K562 (cell line): Measurements from ENCODE around the gene IL24. TPM values are rescaled to one million over a fixed set of nuclear protein-coding genes. Genes with fewer than 3 reads are reported as not detected.

ENCODE experiments used
- ATAC-seq: fragments of 200-7000 bp; cut with Tn5 transposase; 3 replicates; pipeline ENCODE4 v1.9.1; 2020; ENCODE audit warnings: moderate library complexity
- BruUV-seq: library from RNA; stranded (reverse); fragments of 400-500 nt; replicated peaks from 2 replicates; lab custom pipeline; 2021; lab: Mats Ljungman, UMichigan
- CTCF ChIA-PET: fragments of 300-600 bp; formaldehyde crosslinking; extraction: SDS; loops from one replicate; lab custom pipeline; 2021; ENCODE audit warnings: low intra/inter-chr PET ratio; lab: Yijun Ruan, JAX
- POLR2A ChIA-PET: fragments of 300-600, 350-650 bp; sonication (Branson Sonifier 250); formaldehyde crosslinking; extraction: SDS; loops from one replicate; lab custom pipeline; 2021; ENCODE audit warnings: antibody characterized with exemption, inconsistent platforms; lab: Yijun Ruan, JAX
- DNase-seq, 4 experiments: peaks; one replicate each; pipeline versions ENCODE4 v3.0.0 to v3.0.0-alpha.2; 2011 to 2018; ENCODE audit warnings: low spot score in 3 of 4, mixed read lengths in 3 of 4; ENCODE audit errors: extremely low read depth in 1 of 4
- FAIRE-seq: peaks from 2 replicates; lab custom pipeline; 2011; peaks lifted over from hg19 to GRCh38; lab: Jason Lieb, UNC
- H2AFZ ChIP-seq: 2 replicates; pipeline ENCODE4 v1.6.0; 2011; ENCODE audit warnings: low read depth, low read length, control low read depth, inconsistent platforms
- H3K27ac ChIP-seq: fragments of 200-600 bp; 3 replicates; pipeline ENCODE4 v1.8.0; 2011; ENCODE audit warnings: low read depth, mild to moderate bottlenecking, control low read depth, inconsistent platforms, low read length, moderate library complexity, mixed read lengths; ENCODE audit errors: extremely low read depth
- H3K27me3 ChIP-seq, 2 experiments: fragments of 300-600 bp in 1 of 2; 2 replicates in 1 of 2; 3 replicates in 1 of 2; pipeline versions ENCODE4 v1.6.0 to v1.8.0; 2011; ENCODE audit warnings: inconsistent platforms in 2 of 2, low read length in 2 of 2, mild to moderate bottlenecking in 1 of 2, mixed read lengths in 1 of 2, moderate library complexity in 1 of 2; ENCODE audit not compliant: control insufficient read depth in 2 of 2, insufficient read depth in 2 of 2
- H3K36me3 ChIP-seq: fragments of 300-600 bp; 3 replicates; pipeline ENCODE4 v1.8.0; 2011; ENCODE audit warnings: mild to moderate bottlenecking, low read length, inconsistent platforms; ENCODE audit not compliant: control insufficient read depth, insufficient read depth
- H3K4me1 ChIP-seq, 2 experiments: fragments of 200-600 bp in 1 of 2; replicated peaks in 1 of 2; 2 replicates in 1 of 2; 3 replicates in 1 of 2; pipeline versions ENCODE4 v1.5.1 to v1.8.0; 2011; ENCODE audit warnings: inconsistent platforms in 2 of 2, low read length in 2 of 2, mild to moderate bottlenecking in 1 of 2, mixed read lengths in 1 of 2, moderate library complexity in 1 of 2; ENCODE audit not compliant: control insufficient read depth in 2 of 2, insufficient read depth in 2 of 2
- H3K4me2 ChIP-seq: 2 replicates; pipeline ENCODE4 v1.6.1; 2011; ENCODE audit warnings: low read length, control low read depth, inconsistent platforms, mixed read lengths; ENCODE audit not compliant: insufficient read depth
- H3K4me3 ChIP-seq: fragments of 200-600 bp; sonication (generic), shearing (Covaris generic); 2 replicates; pipeline ENCODE4 v1.5.1; 2016; ENCODE audit warnings: control low read depth, inconsistent platforms
- H3K79me2 ChIP-seq: fragments of 200-600 bp; 3 replicates; pipeline ENCODE4 v1.8.0; 2011; ENCODE audit warnings: low read length, inconsistent platforms; ENCODE audit not compliant: control insufficient read depth, insufficient read depth
- H3K9ac ChIP-seq, 2 experiments: 2 replicates each; pipeline versions ENCODE4 v1.6.0 to v1.6.1; 2011; ENCODE audit warnings: low read depth in 2 of 2, low read length in 2 of 2, control low read depth in 1 of 2, inconsistent platforms in 1 of 2, mild to moderate bottlenecking in 1 of 2, mixed read lengths in 1 of 2; ENCODE audit not compliant: insufficient read depth in 1 of 2
- H3K9me1 ChIP-seq: one replicate; pipeline ENCODE4 v1.6.0; 2011; ENCODE audit warnings: inconsistent platforms, mild to moderate bottlenecking, low read length, moderate library complexity; ENCODE audit not compliant: control insufficient read depth, insufficient read depth
- H3K9me3 ChIP-seq: replicated peaks from 2 replicates; pipeline ENCODE4 v1.5.1; 2011; ENCODE audit warnings: low read depth, low read length, inconsistent platforms; ENCODE audit not compliant: control insufficient read depth, insufficient read depth
- H4K20me1 ChIP-seq: replicated peaks from 2 replicates; pipeline ENCODE4 v1.6.1; 2011; ENCODE audit warnings: low read length, inconsistent platforms, mixed read lengths; ENCODE audit not compliant: control insufficient read depth, insufficient read depth
- CEBPG ChIP-seq, 3 experiments: fragments of 200-800 bp in 1 of 3; sonication (Bioruptor generic) in 1 of 3; sonication (generic) in 1 of 3; formaldehyde crosslinking in 1 of 3; IDR thresholded peaks in 2 of 3; conservative IDR thresholded peaks in 1 of 3; 2 replicates each; pipeline versions ENCODE4 v1.6.1 to v1.8.0; 2016 to 2022; ENCODE audit warnings: missing compliant biosample characterization in 2 of 3, missing genetic modification characterization in 2 of 3, mild to moderate bottlenecking in 1 of 3, missing genetic modification reagents in 1 of 3
- WGBS: fragments of 100-300 bp; shearing (Covaris generic); methylation state at CpG from one replicate; pipeline ENCODE4 v1.1.6; 2016; ENCODE audit warnings: low coverage, mixed read lengths; ENCODE audit not compliant: insufficient coverage; ENCODE audit errors: missing lambda C conversion rate; 5-methylcytosine and 5-hydroxymethylcytosine counted together
- in situ Hi-C: fragments of 300-500 bp; cut with MboI; formaldehyde crosslinking; loops from 4 replicates; pipeline ENCODE4 v1.15.0; 2018; ENCODE audit warnings: inconsistent platforms, mixed read lengths
- intact Hi-C: fragments of 100-400 bp; cut with micrococcal nuclease; formaldehyde crosslinking; loops from 2 replicates; pipeline ENCODE4 v1.14.2; 2022
- polyA plus RNA-seq, 8 experiments: library from polyadenylated mRNA; depleted of rRNA in 4 of 8; stranded (reverse) in 5 of 8; unstranded in 3 of 8; fragments of >200 nt; fragmentation: Nextera tagmentation in 2 of 8; fragmentation: Illumina TruSeq in 1 of 8; extraction: Ambion mirVana in 2 of 8; extraction: Trizol in 1 of 8; gene quantifications; 2 replicates each; pipeline versions ENCODE4 v1.2.1 to v1.2.3, GENCODE V29; 2011 to 2014; ENCODE audit warnings: inconsistent platforms in 1 of 8, missing spikeins in 1 of 8
- total RNA-seq, 7 experiments: library from RNA; depleted of rRNA in 6 of 7; stranded (reverse); fragments of >200 nt in 6 of 7; fragmentation: Illumina TruSeq in 2 of 7; extraction: Trizol in 2 of 7; gene quantifications; 2 replicates each; pipeline versions ENCODE4 v1.2.1 to v1.2.3, GENCODE V29; 2011 to 2021; ENCODE audit warnings: low replicate concordance in 1 of 7
- TF ChIP-seq, protein P1 (sequence below): sonication (generic); formaldehyde crosslinking; IDR thresholded peaks from 2 replicates; pipeline ENCODE4 v1.8.0; 2022; ENCODE audit warnings: missing genetic modification reagents, mild to moderate bottlenecking, borderline replicate concordance
- TF ChIP-seq, protein P2 (sequence below): fragments of 450-650 bp; IDR thresholded peaks from 2 replicates; pipeline ENCODE4 v1.6.1; 2016

Gene IL24
- total and polyA plus RNA-seq, 9 of the 15 experiments (the other 6 are each of a cell fraction or from before 2014, with no cell fraction given): 0.04 to 0.19 TPM; not detected in 7

DNA sequence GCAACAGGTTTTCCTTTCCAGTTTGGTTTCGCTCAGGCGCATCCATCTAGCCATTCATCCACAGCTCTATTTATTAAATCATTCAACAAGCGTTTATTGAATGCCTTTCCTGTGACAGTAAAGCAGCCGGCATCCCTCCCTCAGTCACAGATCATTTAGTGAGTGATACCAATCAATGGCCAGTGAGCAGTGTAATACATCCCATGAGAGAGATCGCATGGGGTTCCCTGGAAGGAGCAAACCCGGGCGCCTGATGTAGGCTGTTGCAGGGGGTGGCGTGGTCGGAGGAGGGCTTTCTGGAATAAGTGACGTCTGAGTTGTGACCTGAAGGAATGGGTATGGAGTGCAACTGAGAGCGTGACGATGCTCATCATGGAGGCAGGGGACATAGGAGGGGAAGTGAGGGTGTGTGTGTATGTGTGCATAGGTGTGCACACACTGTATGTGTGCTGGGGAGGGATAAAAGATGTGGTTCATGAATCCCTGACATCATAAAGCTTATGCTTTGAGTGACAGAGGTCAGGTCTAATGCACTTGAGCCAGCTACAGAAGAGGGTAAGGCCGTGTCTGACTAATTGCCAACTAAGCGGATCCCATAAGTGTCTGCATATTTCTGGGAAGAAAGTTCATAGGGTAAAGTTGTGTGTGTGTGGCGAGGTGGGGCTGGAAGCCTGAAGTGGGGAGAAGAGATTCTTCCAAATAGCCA lies 17.9 kb downstream of the IL24 start:
- Histone ChIP-seq H3K9ac (no peak overlapping the region), H3K4me3 (no peak overlapping the region), H3K27me3 (peaks cover 37 to 47% of the 10 kb centered on the region in 2 experiments), H3K27ac (no peak overlapping the region), H3K4me1 (no peaks in the 10 kb centered on the region), H4K20me1 (0 out of 2 replicates have a peak, but pooled peaks cover 3% of the 10 kb centered on the region), H3K4me2 (no peak overlapping the region), H2AFZ (no peak overlapping the region), H3K9me3 (no peaks in the 10 kb centered on the region), H3K36me3 (no peaks in the 10 kb centered on the region), H3K9me1 (no peaks in the 10 kb centered on the region), H3K79me2 (no peaks in the 10 kb centered on the region)
- in situ Hi-C loops (loop anchor here (25.0 kb wide), 1 partner anchor 303 kb away; the partner anchor contains the start of gene EIF2D), intact Hi-C loops (no loop called here)
- TF ChIP-seq, protein P1, sequence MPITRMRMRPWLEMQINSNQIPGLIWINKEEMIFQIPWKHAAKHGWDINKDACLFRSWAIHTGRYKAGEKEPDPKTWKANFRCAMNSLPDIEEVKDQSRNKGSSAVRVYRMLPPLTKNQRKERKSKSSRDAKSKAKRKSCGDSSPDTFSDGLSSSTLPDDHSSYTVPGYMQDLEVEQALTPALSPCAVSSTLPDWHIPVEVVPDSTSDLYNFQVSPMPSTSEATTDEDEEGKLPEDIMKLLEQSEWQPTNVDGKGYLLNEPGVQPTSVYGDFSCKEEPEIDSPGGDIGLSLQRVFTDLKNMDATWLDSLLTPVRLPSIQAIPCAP (CRISPR knock-in tag): no peak
- TF ChIP-seq, protein P2, sequence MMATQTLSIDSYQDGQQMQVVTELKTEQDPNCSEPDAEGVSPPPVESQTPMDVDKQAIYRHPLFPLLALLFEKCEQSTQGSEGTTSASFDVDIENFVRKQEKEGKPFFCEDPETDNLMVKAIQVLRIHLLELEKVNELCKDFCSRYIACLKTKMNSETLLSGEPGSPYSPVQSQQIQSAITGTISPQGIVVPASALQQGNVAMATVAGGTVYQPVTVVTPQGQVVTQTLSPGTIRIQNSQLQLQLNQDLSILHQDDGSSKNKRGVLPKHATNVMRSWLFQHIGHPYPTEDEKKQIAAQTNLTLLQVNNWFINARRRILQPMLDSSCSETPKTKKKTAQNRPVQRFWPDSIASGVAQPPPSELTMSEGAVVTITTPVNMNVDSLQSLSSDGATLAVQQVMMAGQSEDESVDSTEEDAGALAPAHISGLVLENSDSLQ: peak; percentile 51; the same call in 1 of the 2 replicates
- no peak for TF ChIP-seq CEBPG (CRISPR knock-in tag; IDR thresholded peaks at IDR 0.05)
- no peak for TF ChIP-seq CEBPG (tag; conservative IDR thresholded peaks at IDR 0.05 in 1 of 2, IDR thresholded peaks at IDR 0.05 in 1 of 2)
- no TSS peak for BruUV-seq
- FAIRE-seq (no peak), DNase-seq (no peak), ATAC-seq (no peak)
- ChIA-PET CTCF (interaction anchor here (1.1 kb wide), 1 partner anchor 307 kb away, joined by 3 read pairs; no protein-coding TSS in a partner anchor), POLR2A (interaction anchor here (0.6 kb wide), 2 partner anchors 15 to 321 kb away, joined by 3 read pairs; no protein-coding TSS in a partner anchor)
- WGBS: 8% methylated on average over 15 of the region's 15 CpGs
